Measurements from ENCODE around the gene GFPT2.
"Not testable (repeated sequence)": the region's sequence is repeated elsewhere in the genome, so short reads cannot be mapped to it uniquely, and the experiment has no call there.

GRCh38 chr5:180299014-180299413, 54.1 kb downstream of the GFPT2 start:
- not testable (repeated sequence) for TF ChIP-seq POLR2AphosphoS5, CTCF, POLR2A (IDR thresholded peaks at IDR 0.05)

Data from sigmoid colon (tissue), 4 donors.